ENCODE measurements around the gene ZNF12.

- TF ChIP-seq, protein P1, sequence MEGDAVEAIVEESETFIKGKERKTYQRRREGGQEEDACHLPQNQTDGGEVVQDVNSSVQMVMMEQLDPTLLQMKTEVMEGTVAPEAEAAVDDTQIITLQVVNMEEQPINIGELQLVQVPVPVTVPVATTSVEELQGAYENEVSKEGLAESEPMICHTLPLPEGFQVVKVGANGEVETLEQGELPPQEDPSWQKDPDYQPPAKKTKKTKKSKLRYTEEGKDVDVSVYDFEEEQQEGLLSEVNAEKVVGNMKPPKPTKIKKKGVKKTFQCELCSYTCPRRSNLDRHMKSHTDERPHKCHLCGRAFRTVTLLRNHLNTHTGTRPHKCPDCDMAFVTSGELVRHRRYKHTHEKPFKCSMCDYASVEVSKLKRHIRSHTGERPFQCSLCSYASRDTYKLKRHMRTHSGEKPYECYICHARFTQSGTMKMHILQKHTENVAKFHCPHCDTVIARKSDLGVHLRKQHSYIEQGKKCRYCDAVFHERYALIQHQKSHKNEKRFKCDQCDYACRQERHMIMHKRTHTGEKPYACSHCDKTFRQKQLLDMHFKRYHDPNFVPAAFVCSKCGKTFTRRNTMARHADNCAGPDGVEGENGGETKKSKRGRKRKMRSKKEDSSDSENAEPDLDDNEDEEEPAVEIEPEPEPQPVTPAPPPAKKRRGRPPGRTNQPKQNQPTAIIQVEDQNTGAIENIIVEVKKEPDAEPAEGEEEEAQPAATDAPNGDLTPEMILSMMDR (IDR thresholded peaks at IDR 0.05; ENCODE audit: low read length), result no peak
- TF ChIP-seq EZH2 (optimal IDR thresholded peaks at IDR 0.05; ENCODE audit: low read depth, low read length) (no peak), EZH2phosphoT487 (IDR thresholded peaks at IDR 0.05; ENCODE audit: low read length) (no peak)
Measured at GRCh38 chr7:6648815-6649104, 58.0 kb downstream of the ZNF12 start.

Measured in MM.1S (cell line).